NT2/D1 (cell line): ENCODE measurements around the gene VWA5B2.

Experiments used
- YY1 ChIP-seq: IDR thresholded peaks from 2 replicates; pipeline ENCODE4 v1.6.1; 2011; ENCODE audit not compliant: insufficient read length, insufficient read depth
- ZNF274 ChIP-seq: IDR thresholded peaks from 2 replicates; pipeline ENCODE4 v1.6.1; 2011; ENCODE audit warnings: mild to moderate bottlenecking, low read depth, low read length

DNA sequence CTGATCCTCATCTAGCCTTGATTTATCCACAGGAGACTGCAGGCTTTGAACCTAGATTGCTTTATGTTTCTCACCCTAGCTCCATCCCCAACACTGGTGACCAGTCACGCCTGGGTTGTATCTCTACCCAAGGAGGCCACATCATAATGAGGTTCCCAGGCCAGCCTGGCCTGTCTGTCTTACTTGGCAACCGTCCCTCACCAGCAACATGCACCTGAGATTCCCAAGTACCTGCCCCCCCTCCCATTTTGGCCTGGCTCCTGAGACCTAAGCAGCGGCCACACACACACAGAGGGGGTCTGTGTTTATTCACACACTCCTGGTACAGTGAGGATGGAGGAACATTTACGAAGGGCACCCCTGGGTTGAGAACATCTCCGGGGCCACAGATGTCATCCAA lies 29.5 kb downstream of the VWA5B2 start:
- TF ChIP-seq YY1: no peak
- TF ChIP-seq ZNF274: no peak
